Nephron progenitor cell (in vitro differentiated cells): ENCODE data around the gene REEP3.
"Not testable (repeated sequence)": the region's sequence is repeated elsewhere in the genome, so short reads cannot be mapped to it uniquely, and the experiment has no call there.

Experiments
- DNase-seq: peaks from one replicate; pipeline ENCODE4 v3.0.0; 2021
- H3K27ac Mint-ChIP-seq: 2 replicates; pipeline ENCODE4 v1.8.0; 2021; ENCODE audit warnings: mild to moderate bottlenecking, moderate library complexity, mixed read lengths
- H3K27me3 Mint-ChIP-seq: 2 replicates; pipeline ENCODE4 v1.8.0; 2021; ENCODE audit warnings: mild to moderate bottlenecking, low read depth, mixed read lengths; ENCODE audit not compliant: poor library complexity
- H3K36me3 Mint-ChIP-seq: 2 replicates; pipeline ENCODE4 v1.8.0; 2021; ENCODE audit warnings: low read depth, mixed read lengths
- H3K4me1 Mint-ChIP-seq: 2 replicates; pipeline ENCODE4 v1.8.0; 2021; ENCODE audit warnings: mixed read lengths
- H3K4me3 Mint-ChIP-seq: 2 replicates; pipeline ENCODE4 v1.8.0; 2021; ENCODE audit warnings: mild to moderate bottlenecking, moderate library complexity, mixed read lengths
- H3K9me3 Mint-ChIP-seq: 2 replicates; pipeline ENCODE4 v1.8.0; 2021; ENCODE audit warnings: mild to moderate bottlenecking, moderate library complexity, mixed read lengths
- CTCF ChIP-seq: fragments of 200-600 bp; sonication (generic); IDR thresholded peaks from 2 replicates; pipeline ENCODE4 v1.5.0; 2021; ENCODE audit warnings: antibody characterized with exemption

Gene REEP3

DNA sequence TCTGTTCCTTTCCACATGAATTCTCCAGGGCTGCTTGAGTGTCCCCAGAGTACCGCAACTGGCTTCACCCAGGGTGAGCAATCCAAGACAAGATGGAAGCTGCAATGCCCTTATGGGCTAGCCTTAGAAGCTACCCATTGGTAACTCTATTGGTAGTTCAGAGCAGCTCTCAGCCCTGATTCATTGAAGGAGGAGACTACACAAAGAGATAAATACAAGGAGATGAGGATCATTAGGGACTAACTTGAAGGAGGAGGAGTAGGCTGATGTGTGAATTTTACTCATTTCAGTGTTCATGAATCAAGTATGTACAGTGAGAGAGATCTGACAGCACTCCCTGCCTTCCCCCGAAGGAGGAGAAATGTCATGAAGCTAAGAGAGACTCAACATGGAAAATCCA, 124.0 kb downstream of the REEP3 start:
- Mint-ChIP-seq H3K4me3 (no peak overlapping the region), H3K4me1 (no peaks in the 10 kb centered on the region), H3K36me3 (no peaks in the 10 kb centered on the region), H3K27ac (no peak overlapping the region), H3K9me3 (no peaks in the 10 kb centered on the region), H3K27me3 (peaks cover 4% of the 10 kb centered on the region)
- DNase-seq, result no peak
- TF ChIP-seq CTCF, result no peak

GRCh38 chr10:63646491-63646890, 125.3 kb downstream of the REEP3 start:
- no peaks in the 10 kb centered on the region for H3K4me1 Mint-ChIP-seq
- H3K36me3 Mint-ChIP-seq, result no peaks in the 10 kb centered on the region
- TF ChIP-seq CTCF, result no peak
- H3K27ac Mint-ChIP-seq, result no peak overlapping the region
- no peak overlapping the region for H3K4me3 Mint-ChIP-seq
- DNase-seq, result no peak
- H3K9me3 Mint-ChIP-seq, result no peaks in the 10 kb centered on the region
- H3K27me3 Mint-ChIP-seq, result peaks cover 4% of the 10 kb centered on the region

DNA sequence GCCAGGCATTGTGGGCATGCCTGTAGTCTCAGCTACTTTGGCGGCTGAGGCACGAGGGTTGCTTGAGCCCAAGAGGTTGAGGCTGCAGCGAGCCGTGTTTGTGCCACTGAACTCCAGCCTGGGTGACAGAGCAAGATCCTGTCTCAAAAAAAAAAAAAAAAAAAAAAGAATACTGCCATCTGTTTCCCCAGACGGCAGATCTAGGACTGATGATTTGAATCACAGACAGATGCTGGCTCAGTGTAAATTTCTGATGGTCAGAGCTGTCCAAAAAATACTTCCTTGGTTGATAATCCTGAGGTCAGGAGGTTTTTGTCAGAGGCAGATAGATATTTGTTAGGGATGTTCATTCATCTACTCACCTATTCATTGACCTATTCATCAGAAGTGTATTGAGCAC, 130.7 kb downstream of the REEP3 start:
- no peak for TF ChIP-seq CTCF

DNA sequence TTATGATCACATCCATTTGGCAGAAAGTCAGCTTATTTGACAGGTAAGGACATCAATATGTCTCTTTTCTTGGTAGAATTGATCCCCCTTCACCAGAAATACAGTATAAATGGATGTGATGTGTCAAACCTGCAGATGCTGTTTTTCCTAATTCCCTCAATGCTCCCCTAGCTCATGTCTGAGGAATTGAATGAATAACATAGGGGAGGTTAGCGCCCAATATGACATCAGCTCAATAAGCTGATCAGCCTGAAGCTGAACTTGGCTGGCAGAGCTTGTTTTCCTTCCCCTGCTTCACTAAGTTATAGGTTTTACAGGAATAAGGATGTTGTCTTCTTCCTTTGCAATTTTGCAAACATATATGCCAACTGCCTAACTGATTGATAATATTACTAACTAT, 132.5 kb downstream of the REEP3 start:
- Mint-ChIP-seq H3K27me3 (no peaks in the 10 kb centered on the region), H3K4me1 (no peaks in the 10 kb centered on the region), H3K27ac (no peak overlapping the region), H3K36me3 (no peaks in the 10 kb centered on the region), H3K4me3 (no peak overlapping the region), H3K9me3 (no peaks in the 10 kb centered on the region)
- DNase-seq, result no peak
- no peak for TF ChIP-seq CTCF

More for the DNA sequence above, 130.7 kb downstream of the REEP3 start:
- no peak overlapping the region for H3K4me3 Mint-ChIP-seq
- no peak for DNase-seq
- no peaks in the 10 kb centered on the region for H3K9me3 Mint-ChIP-seq
- H3K27ac Mint-ChIP-seq, result no peak overlapping the region
- H3K4me1 Mint-ChIP-seq, result no peaks in the 10 kb centered on the region
- no peaks in the 10 kb centered on the region for H3K36me3 Mint-ChIP-seq
- H3K27me3 Mint-ChIP-seq, result no peaks in the 10 kb centered on the region

- Mint-ChIP-seq H3K36me3 (no peaks in the 10 kb centered on the region), H3K4me1 (no peaks in the 10 kb centered on the region), H3K27me3 (no peaks in the 10 kb centered on the region), H3K4me3 (no peak overlapping the region), H3K9me3 (peaks cover 8% of the 10 kb centered on the region), H3K27ac (no peak overlapping the region)
- no peak for DNase-seq
- no peak for TF ChIP-seq CTCF
Measured at GRCh38 chr10:63657761-63658160, 136.6 kb downstream of the REEP3 start.

- not testable (repeated sequence) for H3K36me3 Mint-ChIP-seq, H3K4me3 Mint-ChIP-seq, H3K9me3 Mint-ChIP-seq, DNase-seq, H3K27ac Mint-ChIP-seq, H3K27me3 Mint-ChIP-seq
- H3K4me1 Mint-ChIP-seq, result peaks cover 14% of the 10 kb centered on the region
Measured at GRCh38 chr10:63660941-63661340, 139.7 kb downstream of the REEP3 start.
